NAMALWA (cell line): ENCODE results near the gene GLIPR2.
A peak's percentile ranks its signal among the peaks of the same experiment; 100 is the strongest.
"Not testable (repeated sequence)": the region's sequence is repeated elsewhere in the genome, so short reads cannot be mapped to it uniquely, and the experiment has no call there.

ENCODE experiments used
- DNase-seq: peaks from one replicate; pipeline ENCODE4 v3.0.0-alpha.2; 2015; ENCODE audit warnings: low spot score

Gene GLIPR2

DNA sequence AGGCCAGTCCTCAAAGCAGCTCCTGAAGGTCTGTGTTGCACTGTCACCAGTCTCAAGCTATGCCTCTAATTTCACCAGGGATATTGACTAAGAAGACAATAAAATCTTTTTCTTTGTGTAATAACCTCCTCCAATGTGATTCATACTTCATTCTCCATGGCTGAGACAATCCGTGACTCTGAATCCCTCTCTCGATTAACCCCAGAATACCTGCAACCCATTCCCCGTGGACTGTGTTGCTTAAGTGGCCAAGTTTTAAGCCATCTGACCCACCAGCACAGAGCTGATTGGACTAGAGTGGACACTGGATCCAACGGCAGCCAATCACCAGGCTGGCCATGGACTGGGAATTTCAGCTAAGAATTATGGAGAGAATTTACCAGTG, 27.2 kb downstream of the GLIPR2 start:
- no peak for DNase-seq

DNA sequence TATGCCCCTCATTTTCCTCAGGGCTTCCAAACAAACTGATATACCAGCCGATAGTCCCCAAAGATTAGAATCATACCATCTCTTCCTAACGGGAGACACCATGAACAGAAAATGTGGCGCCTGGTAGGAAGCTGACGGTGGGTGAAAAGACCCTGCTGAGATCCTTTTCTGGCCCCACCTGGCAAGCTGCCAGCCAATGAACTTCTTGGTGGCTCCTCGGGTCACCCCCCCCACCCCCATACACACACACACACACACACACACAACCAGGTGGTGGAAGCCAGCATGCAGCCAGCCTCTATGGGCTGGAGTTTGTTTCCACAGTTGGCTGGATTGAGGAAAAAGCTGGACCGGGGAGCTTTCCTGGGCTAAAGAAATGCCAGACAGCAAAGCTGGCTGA, 27.8 kb downstream of the GLIPR2 start:
- DNase-seq, result no peak

DNA sequence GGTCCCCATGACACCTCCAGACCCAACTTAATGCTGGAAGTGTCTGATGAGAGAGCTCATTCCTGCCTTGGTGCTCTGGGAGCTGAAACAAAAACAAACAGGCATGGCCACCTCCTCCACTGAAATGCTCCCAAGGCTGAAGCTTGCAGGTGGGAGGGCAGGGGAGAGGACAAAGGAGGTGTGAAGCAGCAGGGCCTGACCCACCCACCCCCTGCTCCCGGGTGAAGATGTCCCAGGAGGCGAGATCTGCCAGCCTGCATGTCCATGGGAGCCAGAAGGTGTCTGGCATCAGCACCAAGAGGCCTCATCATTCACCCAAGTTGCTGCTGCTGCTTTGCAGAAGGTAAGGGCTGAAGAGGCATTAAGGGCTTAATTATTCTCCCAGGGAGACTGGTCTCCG, 28.5 kb downstream of the GLIPR2 start:
- no peak for DNase-seq

GRCh38 chr9:36165826-36166167, 29.3 kb downstream of the GLIPR2 start:
- DNase-seq, result no peak

DNA sequence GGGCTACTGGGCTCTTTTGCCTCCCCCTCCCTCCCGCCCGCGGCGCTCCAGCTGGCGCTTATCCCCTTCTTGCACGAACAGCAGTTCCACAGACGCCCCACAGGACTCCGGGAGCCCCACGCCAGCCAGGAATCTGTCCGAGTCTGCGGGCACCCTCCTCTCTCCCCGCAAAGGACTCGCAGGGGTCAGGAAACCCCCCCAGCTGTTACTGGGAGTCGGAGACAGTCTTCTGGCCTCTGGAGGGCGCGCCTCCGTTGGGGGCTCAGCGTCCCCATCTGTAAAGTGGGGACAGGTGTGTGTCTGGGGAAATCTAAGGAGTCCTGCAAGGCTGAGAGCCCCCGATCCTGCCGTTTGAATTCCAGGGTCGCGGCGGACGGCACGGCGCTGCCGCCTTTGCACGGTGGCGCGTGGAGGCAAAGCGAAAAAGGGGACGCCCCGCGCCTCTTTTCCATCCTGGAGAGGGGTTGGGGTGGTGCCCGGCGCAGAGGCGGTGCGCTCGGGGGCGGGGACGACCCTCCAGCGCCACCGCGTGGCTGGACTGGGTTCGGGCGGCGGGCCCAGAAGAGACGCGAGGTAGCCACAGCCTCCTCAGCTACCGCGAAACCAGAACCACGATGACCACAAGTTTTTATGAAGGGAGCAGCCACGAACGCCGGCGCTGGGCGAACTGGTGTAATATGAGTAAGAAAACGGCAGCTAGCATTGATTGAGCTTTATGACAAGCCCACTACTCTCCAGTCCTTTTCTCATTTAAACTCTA, 29.8 kb downstream of the GLIPR2 start:
- peak; percentile 79 for DNase-seq

GRCh38 chr9:36169166-36169565, 32.6 kb downstream of the GLIPR2 start, which contains the start of gene CCIN:
TSS of gene CCIN (plus strand) at chr9:36169388. CDS start at chr9:36169503, 115 bp downstream.
- DNase-seq, result no peak

DNA sequence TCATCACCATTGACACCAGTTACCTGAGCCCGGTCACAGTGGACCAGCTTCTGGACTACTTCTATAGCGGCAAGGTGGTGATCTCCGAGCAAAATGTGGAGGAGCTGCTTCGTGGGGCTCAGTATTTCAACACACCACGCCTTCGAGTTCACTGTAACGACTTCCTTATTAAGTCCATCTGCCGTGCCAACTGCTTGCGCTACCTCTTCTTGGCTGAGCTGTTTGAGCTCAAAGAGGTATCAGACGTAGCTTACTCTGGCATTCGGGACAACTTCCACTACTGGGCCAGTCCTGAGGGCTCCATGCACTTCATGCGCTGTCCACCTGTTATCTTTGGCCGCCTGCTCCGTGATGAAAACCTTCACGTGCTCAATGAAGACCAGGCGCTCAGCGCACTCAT, 33.2 kb downstream of the GLIPR2 start:
- DNase-seq, result no peak

- DNase-seq, result no peak
Observed at GRCh38 chr9:36170531-36170930, 34.0 kb downstream of the GLIPR2 start.

DNA sequence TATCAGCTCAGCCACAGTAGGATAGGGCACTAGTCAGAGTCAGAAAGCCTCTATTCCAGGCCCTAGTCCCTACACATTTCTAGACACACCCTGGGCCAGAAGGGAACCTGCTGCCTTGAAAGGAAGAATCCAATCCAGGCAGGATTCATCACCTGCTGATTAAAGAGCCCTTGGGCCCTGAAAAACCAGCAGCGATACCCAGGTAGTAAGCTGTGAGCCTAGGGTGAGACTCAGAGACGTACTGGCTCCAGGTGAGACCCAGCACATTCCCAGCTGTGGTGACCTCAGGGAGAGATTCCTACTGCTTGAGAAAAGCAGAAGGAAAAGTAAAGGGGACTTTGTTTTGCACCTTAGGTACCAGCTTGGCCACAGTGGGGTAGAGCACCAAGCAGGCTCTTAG, 37.3 kb downstream of the GLIPR2 start:
- no peak for DNase-seq

DNA sequence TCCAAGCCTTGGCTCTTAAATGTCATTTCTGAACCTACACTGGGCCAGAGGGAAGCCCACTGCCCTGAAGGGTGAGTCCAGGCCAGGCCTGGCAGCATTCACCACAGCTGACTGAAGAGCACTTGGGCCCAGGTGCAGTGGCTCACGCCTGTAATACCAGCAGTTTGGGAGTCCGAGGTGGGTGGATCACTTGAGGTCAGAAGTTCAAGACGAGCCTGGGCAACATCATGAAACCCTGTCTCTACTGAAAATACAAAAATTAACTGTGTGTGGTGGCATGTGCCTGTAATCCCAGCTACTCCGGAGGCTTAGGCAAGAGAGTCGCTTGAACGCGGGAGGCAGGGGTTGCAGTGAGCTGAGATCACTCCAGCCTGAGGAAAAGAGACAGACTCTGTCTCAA, 37.7 kb downstream of the GLIPR2 start:
- no peak for DNase-seq

- no peak for DNase-seq
Observed at GRCh38 chr9:36174731-36175130, 38.2 kb downstream of the GLIPR2 start.

GRCh38 chr9:36175209-36175608, 38.7 kb downstream of the GLIPR2 start:
- not testable (repeated sequence) for DNase-seq

DNA sequence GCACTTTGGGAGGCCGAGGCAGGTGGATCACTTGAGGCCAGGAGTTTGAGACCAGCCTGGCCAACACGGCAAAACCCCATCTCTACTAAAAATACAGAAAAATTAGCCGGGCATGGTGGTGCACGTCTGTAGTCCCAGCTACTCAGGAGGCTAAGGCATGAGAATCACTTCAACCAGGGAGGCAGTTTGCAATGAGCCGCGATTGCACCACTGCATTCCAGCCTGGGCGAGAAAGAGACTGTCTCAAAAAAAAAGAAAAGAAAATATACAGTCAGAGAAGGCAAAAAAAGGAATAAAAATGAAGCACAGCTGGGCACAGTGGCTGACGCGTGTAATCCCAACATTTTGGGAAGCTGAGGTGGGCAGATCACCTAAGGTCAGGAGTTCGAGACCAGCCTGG, 40.0 kb downstream of the GLIPR2 start:
- not testable (repeated sequence) for DNase-seq

- DNase-seq, result no peak
Observed at GRCh38 chr9:36177571-36177970, 41.0 kb downstream of the GLIPR2 start.

DNA sequence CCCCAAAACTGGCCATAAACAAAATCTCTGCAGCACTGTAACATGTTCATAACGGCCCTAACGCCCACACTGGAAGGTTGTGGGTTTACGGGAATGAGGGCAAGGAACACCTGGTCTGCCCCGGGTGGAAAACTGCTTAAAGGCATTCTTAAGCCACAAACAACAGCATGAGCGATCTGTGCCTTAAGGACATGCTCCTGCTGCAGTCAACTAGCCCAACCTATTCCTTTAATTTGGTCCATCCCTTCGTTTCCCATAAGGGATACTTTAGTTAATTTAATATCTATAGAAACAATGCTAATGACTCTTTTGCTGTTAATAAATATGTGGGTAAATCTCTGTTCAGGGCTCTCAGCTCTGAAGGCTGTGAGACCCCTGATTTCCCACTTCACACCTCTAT, 43.7 kb downstream of the GLIPR2 start:
- not testable (repeated sequence) for DNase-seq

GRCh38 chr9:36187414-36187813, 50.9 kb downstream of the GLIPR2 start:
- no peak for DNase-seq

DNA sequence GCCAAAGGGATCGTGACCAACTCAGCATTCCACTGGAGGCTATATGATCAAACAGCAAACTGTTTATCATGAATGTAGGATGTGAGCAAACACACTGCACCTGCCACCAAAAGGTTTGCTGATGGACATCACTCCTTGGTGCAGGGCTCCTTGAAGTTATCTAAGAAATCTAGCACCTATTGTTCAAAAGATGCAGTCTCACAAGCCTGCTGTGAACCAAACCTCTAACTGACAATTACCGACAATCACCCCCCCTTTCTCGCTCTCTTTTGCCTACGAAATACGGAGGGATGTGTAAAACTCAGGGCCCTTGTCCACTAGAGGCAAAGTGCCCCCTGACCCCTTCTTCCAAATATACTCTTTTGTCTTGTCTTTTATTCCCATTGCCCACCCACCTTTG, 51.7 kb downstream of the GLIPR2 start:
- DNase-seq, result no peak

GRCh38 chr9:36189976-36190375, 53.4 kb downstream of the GLIPR2 start:
- DNase-seq, result no peak

- DNase-seq, result peak; percentile 99
Observed at GRCh38 chr9:36190388-36191289, 54.1 kb downstream of the GLIPR2 start, which contains the start of gene CLTA. TSS of gene CLTA (plus strand) at chr9:36190921. CDS start at chr9:36191057, 136 bp downstream.

- DNase-seq, result peak; percentile 62
Observed at GRCh38 chr9:36191290-36191645, 54.7 kb downstream of the GLIPR2 start.

DNA sequence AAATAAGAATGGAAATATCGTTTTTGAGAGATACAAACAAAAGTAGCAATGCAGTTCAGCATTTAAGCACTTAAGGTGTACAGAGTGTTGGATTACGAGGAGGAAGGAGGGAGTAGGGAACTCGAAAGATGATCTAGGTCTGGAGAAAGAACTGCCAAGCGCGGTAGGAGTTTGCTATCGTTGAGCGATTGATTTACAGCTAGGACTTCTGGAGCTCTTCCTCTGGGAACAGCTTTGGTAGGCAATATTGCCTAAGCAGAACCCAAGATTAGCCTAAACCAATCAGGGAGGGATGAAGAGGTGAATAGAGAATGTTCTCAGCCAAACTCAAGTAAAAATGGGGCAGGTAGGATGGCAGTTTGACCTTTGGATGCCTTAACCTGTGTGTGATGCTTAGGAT, 55.2 kb downstream of the GLIPR2 start:
- DNase-seq, result peak; percentile 18

- DNase-seq, result peak; percentile 21
Observed at GRCh38 chr9:36192196-36192595, 55.7 kb downstream of the GLIPR2 start.

GRCh38 chr9:36193023-36193422, 56.5 kb downstream of the GLIPR2 start:
- no peak for DNase-seq
